Measurements from ENCODE around the gene CSH2. TPM values are rescaled to one million over a fixed set of nuclear protein-coding genes. Genes with fewer than 3 reads are reported as not detected.

The CSH2 gene
- total RNA-seq, 1 experiment from 2014 or later = not detected

GRCh38 chr17:63837962-63838600 is 35.4 kb downstream of the CSH2 start:
- Histone ChIP-seq H3K27me3 (ENCODE audit: insufficient read depth, low read length) (no peaks in the 10 kb centered on the region), H3K79me2 (ENCODE audit: insufficient read depth, low read length) (peaks cover 3% of the 10 kb centered on the region; the same call in 1 of the 2 replicates), H2AK5ac (ENCODE audit: insufficient read length, low read length) (no peak overlapping the region), H2BK20ac (ENCODE audit: low read depth, low read length, poor library complexity, severe bottlenecking) (no peak overlapping the region), H3T11ph (ENCODE audit: low read length) (no peak overlapping the region), H3K9ac (ENCODE audit: extremely low read depth, insufficient read length, low read length) (no peak overlapping the region), H3K4ac (ENCODE audit: low read depth, low read length) (no peak overlapping the region), H3K18ac (ENCODE audit: insufficient read length, low read depth, low read length) (no peak overlapping the region), H4K8ac (replicated peaks; ENCODE audit: insufficient read length, low read depth, low read length) (no peak overlapping the region), H3K4me1 (ENCODE audit: insufficient read depth, low read length) (no peaks in the 10 kb centered on the region; the same call in 1 of the 2 replicates), H2BK15ac (ENCODE audit: low read depth, low read length) (no peak overlapping the region), H4K20me1 (ENCODE audit: control insufficient read depth, insufficient read depth, insufficient read length) (peaks cover 2% of the 10 kb centered on the region), H3K23ac (ENCODE audit: insufficient read length, low read depth, low read length) (no peak overlapping the region), H2BK120ac (ENCODE audit: low read depth, low read length, poor library complexity, severe bottlenecking) (no peak overlapping the region), H4K5ac (ENCODE audit: insufficient read length, low read depth, low read length) (no peak overlapping the region), H3K27ac (ENCODE audit: insufficient read length, low read depth, low read length) (no peak overlapping the region), H3K14ac (ENCODE audit: insufficient read depth, low read length) (no peak overlapping the region), H3K4me2 (ENCODE audit: insufficient read depth, insufficient read length, low read length) (no peak overlapping the region), H3K23me2 (ENCODE audit: insufficient read length, low read depth, low read length, poor library complexity, severe bottlenecking) (peaks cover 10% of the 10 kb centered on the region), H2BK5ac (ENCODE audit: insufficient read length, low read length) (no peak overlapping the region), H3K79me1 (ENCODE audit: insufficient read depth, low read depth, low read length, poor library complexity, severe bottlenecking) (peaks cover 3% of the 10 kb centered on the region), H3K56ac (ENCODE audit: insufficient read length, low read depth, low read length) (no peak overlapping the region), H2BK12ac (ENCODE audit: insufficient read length, low read depth, low read length) (no peak overlapping the region), H4K91ac (ENCODE audit: insufficient read length, low read depth, low read length) (no peak overlapping the region), H3K9me3 (ENCODE audit: control insufficient read depth, low read depth, low read length) (no peaks in the 10 kb centered on the region), H2AFZ (ENCODE audit: low read length) (no peak overlapping the region)
- no CpG with 5 or more reads among the region's 5 CpGs for WGBS (ENCODE audit: extremely low coverage, insufficient read length, low lambda C conversion rate)
- peaks cover 25 to 38% of the 10 kb centered on the region in 2 experiments for H3K4me1 Mint-ChIP-seq
- no peaks in the 10 kb centered on the region for H3K27me3 Mint-ChIP-seq (ENCODE audit: low read depth)
- TF ChIP-seq, protein P1, sequence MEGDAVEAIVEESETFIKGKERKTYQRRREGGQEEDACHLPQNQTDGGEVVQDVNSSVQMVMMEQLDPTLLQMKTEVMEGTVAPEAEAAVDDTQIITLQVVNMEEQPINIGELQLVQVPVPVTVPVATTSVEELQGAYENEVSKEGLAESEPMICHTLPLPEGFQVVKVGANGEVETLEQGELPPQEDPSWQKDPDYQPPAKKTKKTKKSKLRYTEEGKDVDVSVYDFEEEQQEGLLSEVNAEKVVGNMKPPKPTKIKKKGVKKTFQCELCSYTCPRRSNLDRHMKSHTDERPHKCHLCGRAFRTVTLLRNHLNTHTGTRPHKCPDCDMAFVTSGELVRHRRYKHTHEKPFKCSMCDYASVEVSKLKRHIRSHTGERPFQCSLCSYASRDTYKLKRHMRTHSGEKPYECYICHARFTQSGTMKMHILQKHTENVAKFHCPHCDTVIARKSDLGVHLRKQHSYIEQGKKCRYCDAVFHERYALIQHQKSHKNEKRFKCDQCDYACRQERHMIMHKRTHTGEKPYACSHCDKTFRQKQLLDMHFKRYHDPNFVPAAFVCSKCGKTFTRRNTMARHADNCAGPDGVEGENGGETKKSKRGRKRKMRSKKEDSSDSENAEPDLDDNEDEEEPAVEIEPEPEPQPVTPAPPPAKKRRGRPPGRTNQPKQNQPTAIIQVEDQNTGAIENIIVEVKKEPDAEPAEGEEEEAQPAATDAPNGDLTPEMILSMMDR (conservative IDR thresholded peaks at IDR 0.05) = no peak
- DNase-seq = no peak
- peaks cover 24 to 45% (median 39%) of the 10 kb centered on the region in 3 experiments for H3K36me3 Mint-ChIP-seq (ENCODE audit: insufficient read depth in 1 of 3, low read depth in 3 of 3)
- H3K27ac Mint-ChIP-seq = peak overlapping the region in 1 of 3 experiments; percentile 15; a peak in 2 of 7 replicates
- H3K9me3 Mint-ChIP-seq = no peaks in the 10 kb centered on the region
- H3K4me3 Mint-ChIP-seq = no peak overlapping the region; a peak in 1 of 5 replicates

Measured in H9 (cell line).